Anterior cingulate cortex (tissue), 58 donors: Measurements from ENCODE around the gene GNA14.
"Not testable (repeated sequence)": the region's sequence is repeated elsewhere in the genome, so short reads cannot be mapped to it uniquely, and the experiment has no call there.

Experiments
- DNase-seq, 58 donors: peaks; one replicate each; lab custom pipeline; 2025; lab: John Stamatoyannopoulos, UW

The GNA14 gene

GRCh38 chr9:77647267-77648233, 572 bp downstream of the GNA14 start:
- DNase-seq: peak in 7 of 58 donors; percentile 3 to 35 (median 13)

GRCh38 chr9:77643871-77644270, 4.3 kb downstream of the GNA14 start:
- no peak for DNase-seq

- DNase-seq: no peak
These were observed 7.2 kb downstream of the GNA14 start for GRCh38 chr9:77640741-77641580.

- DNase-seq: peak in 5 of 58 donors; percentile 2 to 13 (median 6)
These were observed 15.5 kb downstream of the GNA14 start for GRCh38 chr9:77632652-77633051.

- not testable (repeated sequence) for DNase-seq
These were observed 19.3 kb downstream of the GNA14 start for GRCh38 chr9:77628864-77629263.

GRCh38 chr9:77616191-77616590, 31.9 kb downstream of the GNA14 start:
- DNase-seq: no peak

- no peak for DNase-seq
These were observed 33.5 kb downstream of the GNA14 start for GRCh38 chr9:77614645-77615044.

GRCh38 chr9:77606526-77606925, 41.6 kb downstream of the GNA14 start:
- no peak for DNase-seq

- no peak for DNase-seq
These were observed 42.5 kb downstream of the GNA14 start for GRCh38 chr9:77605449-77606220.

GRCh38 chr9:77604316-77604715, 43.8 kb downstream of the GNA14 start:
- DNase-seq: no peak

GRCh38 chr9:77602852-77603251, 45.3 kb downstream of the GNA14 start:
- DNase-seq: no peak

GRCh38 chr9:77601476-77602099, 46.5 kb downstream of the GNA14 start:
- no peak for DNase-seq

- DNase-seq: no peak
These were observed 47.3 kb downstream of the GNA14 start for GRCh38 chr9:77600810-77601209.

- DNase-seq: peak in 1 of 58 donors; percentile 39
These were observed 48.6 kb downstream of the GNA14 start for GRCh38 chr9:77599492-77599891.

- no peak for DNase-seq
These were observed 49.1 kb downstream of the GNA14 start for GRCh38 chr9:77598991-77599390.

GRCh38 chr9:77598524-77598923, 49.6 kb downstream of the GNA14 start:
- DNase-seq: peak in 11 of 58 donors; percentile 1 to 45 (median 17)

GRCh38 chr9:77597057-77597456, 51.1 kb downstream of the GNA14 start:
- DNase-seq: no peak

GRCh38 chr9:77595426-77596095, 52.6 kb downstream of the GNA14 start:
- DNase-seq: no peak

GRCh38 chr9:77594963-77595362, 53.2 kb downstream of the GNA14 start:
- no peak for DNase-seq
